ENCODE data around the gene NRXN3. TPM values are rescaled to one million over a fixed set of nuclear protein-coding genes. Genes with fewer than 3 reads are reported as not detected.

NRXN3 gene
- total RNA-seq: 4.2 TPM

DNA sequence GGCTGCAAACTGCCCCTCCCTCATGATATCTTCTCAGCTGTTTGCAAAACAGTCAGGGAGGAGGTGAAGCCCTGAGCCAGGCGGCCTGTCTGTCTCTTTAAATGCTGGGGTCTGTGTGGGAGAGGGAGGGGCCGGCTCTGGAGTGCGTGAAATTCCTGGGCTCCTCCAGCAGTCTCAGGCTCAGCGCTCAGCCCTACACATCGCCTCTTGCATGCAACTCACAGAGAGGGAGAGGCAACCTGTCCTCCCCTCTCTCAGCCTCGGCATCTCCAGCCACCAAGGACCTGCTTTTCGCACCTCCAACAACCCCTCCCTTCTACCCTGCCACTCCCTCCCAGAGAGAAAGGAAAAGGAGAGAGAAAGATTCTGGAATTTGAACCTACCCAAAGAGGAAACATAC lies at the start of gene NRXN3:
Gene NRXN3, plus strand, starts transcription at position 171 of the 400 bp plus-strand sequence. CDS start 72,721 bp downstream, outside the sequence.

Small RNA genes lying within 50 kb of the gene (small RNA-seq; reads per million reads assigned to genes)
- gene RNA5SP388 (ENCODE audit: low replicate concordance): not detected

Measured in metanephros (tissue), 2 donors.